GM12892 (cell line): Measurements from ENCODE around the gene ENOX1.

Experiments used
- POLR2A ChIP-seq: IDR thresholded peaks from 2 replicates; pipeline ENCODE4 v1.6.1; 2011; ENCODE audit warnings: low read depth, low read length, control low read depth
- POLR2AphosphoS5 ChIP-seq: IDR thresholded peaks from 2 replicates; pipeline ENCODE4 v1.6.1; 2011; ENCODE audit warnings: low read depth, low read length, control low read depth
- TAF1 ChIP-seq: IDR thresholded peaks from 2 replicates; pipeline ENCODE4 v1.6.1; 2011; ENCODE audit warnings: low read depth, mild to moderate bottlenecking, control low read depth, low read length, borderline replicate concordance

GRCh38 chr13:43229506-43229905 lies 557.3 kb downstream of the ENOX1 start:
- no peak for TF ChIP-seq POLR2A
- no peak for TF ChIP-seq POLR2AphosphoS5
- TF ChIP-seq TAF1 = no peak
